Neural progenitor cell (in vitro differentiated cells): Measurements from ENCODE around the gene SMPD4. TPM values are rescaled to one million over a fixed set of nuclear protein-coding genes. Genes with fewer than 3 reads are reported as not detected.
"Not testable (repeated sequence)": the region's sequence is repeated elsewhere in the genome, so short reads cannot be mapped to it uniquely, and the experiment has no call there.

Source experiments
- DNase-seq: peaks from one replicate; pipeline ENCODE4 v3.0.0-alpha.2; 2016; ENCODE audit warnings: low spot score
- H2AFZ ChIP-seq: fragments of 200-600 bp; sonication (generic); replicated peaks from 2 replicates; pipeline ENCODE4 v1.6.1; 2016; ENCODE audit warnings: antibody characterized with exemption
- H3F3A ChIP-seq: fragments of 200-600 bp; sonication (generic); 2 replicates; pipeline ENCODE4 v1.6.1; 2016; ENCODE audit warnings: antibody characterized with exemption, low read depth
- H3K27ac ChIP-seq: fragments of 200-600 bp; sonication (generic); 2 replicates; pipeline ENCODE4 v1.5.1; 2016; ENCODE audit warnings: mild to moderate bottlenecking
- H3K27me3 ChIP-seq: fragments of 200-600 bp; sonication (generic); 2 replicates; pipeline ENCODE4 v1.6.1; 2016; ENCODE audit warnings: mild to moderate bottlenecking, moderate library complexity
- H3K36me3 ChIP-seq: fragments of 200-600 bp; sonication (generic); 2 replicates; pipeline ENCODE4 v1.5.1; 2016
- H3K4me1 ChIP-seq: fragments of 200-600 bp; sonication (generic); 2 replicates; pipeline ENCODE4 v1.6.1; 2016; ENCODE audit warnings: mixed run types
- H3K4me2 ChIP-seq: fragments of 200-600 bp; sonication (generic); 2 replicates; pipeline ENCODE4 v1.6.1; 2016
- H3K4me3 ChIP-seq: fragments of 200-600 bp; sonication (generic); 2 replicates; pipeline ENCODE4 v1.5.1; 2016
- H3K79me2 ChIP-seq: fragments of 200-600 bp; sonication (generic); 2 replicates; pipeline ENCODE4 v1.6.1; 2016; ENCODE audit warnings: low read depth
- H3K9ac ChIP-seq: fragments of 200-600 bp; sonication (generic); 2 replicates; pipeline ENCODE4 v1.6.1; 2016
- H3K9me3 ChIP-seq: fragments of 200-600 bp; sonication (generic); 2 replicates; pipeline ENCODE4 v1.5.1; 2016; ENCODE audit warnings: low read depth
- H4K20me1 ChIP-seq: fragments of 200-600 bp; sonication (generic); 2 replicates; pipeline ENCODE4 v1.6.1; 2016; ENCODE audit warnings: low read depth
- H3K27ac Mint-ChIP-seq: 3 replicates; pipeline ENCODE4 v1.8.0; 2021; ENCODE audit warnings: mixed read lengths
- H3K27me3 Mint-ChIP-seq: 2 replicates; pipeline ENCODE4 v1.8.0; 2022; ENCODE audit warnings: low read depth, mild to moderate bottlenecking, inconsistent platforms, moderate library complexity, mixed read lengths; ENCODE audit not compliant: insufficient read depth
- H3K36me3 Mint-ChIP-seq: 3 replicates; pipeline ENCODE4 v1.8.0; 2021; ENCODE audit warnings: mixed read lengths
- H3K4me1 Mint-ChIP-seq: 3 replicates; pipeline ENCODE4 v1.8.0; 2021; ENCODE audit warnings: mixed read lengths
- H3K4me3 Mint-ChIP-seq: 3 replicates; pipeline ENCODE4 v1.8.0; 2021; ENCODE audit warnings: mild to moderate bottlenecking, moderate library complexity, mixed read lengths
- H3K9me3 Mint-ChIP-seq: 3 replicates; pipeline ENCODE4 v1.8.0; 2020; ENCODE audit warnings: mixed read lengths
- CTCF ChIP-seq: fragments of 200-600 bp; sonication (generic); IDR thresholded peaks from 2 replicates; pipeline ENCODE4 v1.5.1; 2017; ENCODE audit warnings: antibody characterized with exemption, mild to moderate bottlenecking
- EZH2 ChIP-seq: fragments of 200-600 bp; sonication (generic); IDR thresholded peaks from 2 replicates; pipeline ENCODE4 v1.6.1; 2017; ENCODE audit warnings: antibody characterized with exemption, mild to moderate bottlenecking, moderate library complexity
- EZH2phosphoT487 ChIP-seq: fragments of 200-600 bp; sonication (generic); IDR thresholded peaks from 2 replicates; pipeline ENCODE4 v1.6.1; 2017; ENCODE audit warnings: antibody characterized with exemption
- total RNA-seq: library from RNA; depleted of rRNA; stranded (reverse); fragments of >200 nt; gene quantifications from 2 replicates; pipeline ENCODE4 v1.2.3, GENCODE V29; 2015; ENCODE audit warnings: low replicate concordance

SMPD4 gene
- total RNA-seq, 1 donor from 2014 or later, result 23.6 TPM

GRCh38 chr2:130169896-130170295 is 11.5 kb downstream of the SMPD4 start:
- Histone ChIP-seq H3K9me3 (no peaks in the 10 kb centered on the region), H3K79me2 (no peaks in the 10 kb centered on the region), H3K36me3 (no peaks in the 10 kb centered on the region), H3K4me1 (no peaks in the 10 kb centered on the region), H3F3A (no peaks in the 10 kb centered on the region), H2AFZ (no peak overlapping the region), H3K4me2 (no peak overlapping the region), H4K20me1 (peaks cover 13% of the 10 kb centered on the region), H3K27me3 (no peaks in the 10 kb centered on the region), H3K9ac (no peak overlapping the region), H3K27ac (no peak overlapping the region), H3K4me3 (no peak overlapping the region)
- DNase-seq, result no peak
- H3K9me3 Mint-ChIP-seq, result no peaks in the 10 kb centered on the region
- no peaks in the 10 kb centered on the region for H3K4me1 Mint-ChIP-seq
- H3K4me3 Mint-ChIP-seq, result no peak overlapping the region
- H3K27me3 Mint-ChIP-seq, result no peaks in the 10 kb centered on the region
- no peak overlapping the region for H3K27ac Mint-ChIP-seq
- peaks cover 24% of the 10 kb centered on the region for H3K36me3 Mint-ChIP-seq
- no peak for TF ChIP-seq EZH2phosphoT487
- no peak for TF ChIP-seq EZH2
- TF ChIP-seq CTCF, result no peak

GRCh38 chr2:130169163-130169562 is 12.2 kb downstream of the SMPD4 start:
- H3K4me1 ChIP-seq, H3K4me2 ChIP-seq, H3K9me3 Mint-ChIP-seq, DNase-seq, H3K4me1 Mint-ChIP-seq, H3K9ac ChIP-seq, H3K4me3 Mint-ChIP-seq, H3K27ac ChIP-seq, H3K27me3 Mint-ChIP-seq, H3K36me3 ChIP-seq, H3K4me3 ChIP-seq, H3K27me3 ChIP-seq, H3K9me3 ChIP-seq, H3F3A ChIP-seq, H3K27ac Mint-ChIP-seq, H2AFZ ChIP-seq, H3K79me2 ChIP-seq: not testable (repeated sequence)
- peaks cover 28% of the 10 kb centered on the region for H3K36me3 Mint-ChIP-seq
- peaks cover 13% of the 10 kb centered on the region for H4K20me1 ChIP-seq

GRCh38 chr2:130166611-130167010 is 14.8 kb downstream of the SMPD4 start:
- H3K4me2 ChIP-seq, H3K9me3 Mint-ChIP-seq, H4K20me1 ChIP-seq, H2AFZ ChIP-seq, H3K36me3 ChIP-seq, H3K27ac ChIP-seq, H3K9me3 ChIP-seq, H3K4me1 ChIP-seq, H3K4me3 Mint-ChIP-seq, H3K9ac ChIP-seq, DNase-seq, H3K4me3 ChIP-seq, H3F3A ChIP-seq, H3K27ac Mint-ChIP-seq, H3K27me3 Mint-ChIP-seq, H3K4me1 Mint-ChIP-seq, H3K27me3 ChIP-seq, H3K79me2 ChIP-seq: not testable (repeated sequence)
- H3K36me3 Mint-ChIP-seq, result peaks cover 27% of the 10 kb centered on the region

GRCh38 chr2:130165293-130166016 is 15.9 kb downstream of the SMPD4 start:
- peaks cover 24% of the 10 kb centered on the region for H3K36me3 Mint-ChIP-seq
- DNase-seq, result no peak
- no peaks in the 10 kb centered on the region for H3K9me3 Mint-ChIP-seq
- H3K4me1 Mint-ChIP-seq, result no peaks in the 10 kb centered on the region
- H3K27ac ChIP-seq, result no peak overlapping the region
- no peaks in the 10 kb centered on the region for H3K79me2 ChIP-seq
- H3K9me3 ChIP-seq, result no peaks in the 10 kb centered on the region
- no peak overlapping the region for H3K4me3 Mint-ChIP-seq
- no peak for TF ChIP-seq EZH2
- TF ChIP-seq EZH2phosphoT487, result no peak
- no peak for TF ChIP-seq CTCF
- no peaks in the 10 kb centered on the region for H3K27me3 Mint-ChIP-seq
- H3K27ac Mint-ChIP-seq, result no peak overlapping the region
- H3K9ac ChIP-seq, result no peak overlapping the region
- no peak overlapping the region for H3K4me2 ChIP-seq
- no peak overlapping the region for H2AFZ ChIP-seq
- no peaks in the 10 kb centered on the region for H3K27me3 ChIP-seq
- peaks cover 12% of the 10 kb centered on the region for H4K20me1 ChIP-seq
- H3F3A ChIP-seq, result no peaks in the 10 kb centered on the region
- no peaks in the 10 kb centered on the region for H3K36me3 ChIP-seq
- no peak overlapping the region for H3K4me3 ChIP-seq
- H3K4me1 ChIP-seq, result no peaks in the 10 kb centered on the region
